Calu3 (cell line): ENCODE measurements around the gene PKMYT1. TPM values are rescaled to one million over a fixed set of nuclear protein-coding genes. Genes with fewer than 3 reads are reported as not detected.

Experiments
- BruUV-seq: library from RNA; stranded (reverse); fragments of 400-500 nt; replicated peaks from 2 replicates; lab custom pipeline; 2021; lab: Mats Ljungman, UMichigan
- CTCF ChIA-PET: fragments of 300-600 bp; sonication (Branson Sonifier 250); formaldehyde crosslinking; loops from one replicate; lab custom pipeline; 2022; ENCODE audit warnings: antibody characterized with exemption; lab: Charles Lee
- DNase-seq: peaks from one replicate; pipeline ENCODE4 v3.0.0; 2022
- H3K27ac Mint-ChIP-seq: one replicate; pipeline ENCODE4 v1.8.0; 2022; ENCODE audit warnings: mixed read lengths; ENCODE audit not compliant: unreplicated experiment
- H3K27me3 Mint-ChIP-seq: one replicate; pipeline ENCODE4 v1.8.0; 2022; ENCODE audit warnings: mixed read lengths; ENCODE audit not compliant: unreplicated experiment
- H3K36me3 Mint-ChIP-seq: one replicate; pipeline ENCODE4 v1.8.0; 2022; ENCODE audit warnings: mild to moderate bottlenecking, moderate library complexity, mixed read lengths; ENCODE audit not compliant: insufficient read depth, unreplicated experiment
- H3K4me1 Mint-ChIP-seq: one replicate; pipeline ENCODE4 v1.8.0; 2022; ENCODE audit warnings: mild to moderate bottlenecking, low read depth, mixed read lengths; ENCODE audit not compliant: unreplicated experiment
- H3K4me3 Mint-ChIP-seq: one replicate; pipeline ENCODE4 v1.8.0; 2022; ENCODE audit warnings: mild to moderate bottlenecking, low read depth, moderate library complexity, mixed read lengths; ENCODE audit not compliant: unreplicated experiment
- H3K9me3 Mint-ChIP-seq: one replicate; pipeline ENCODE4 v1.8.0; 2022; ENCODE audit warnings: low read depth, mixed read lengths; ENCODE audit not compliant: unreplicated experiment
- CTCF ChIP-seq: fragments of 200-600 bp; IDR thresholded peaks from one replicate; pipeline ENCODE4 v1.8.0; 2022; ENCODE audit warnings: antibody characterized with exemption; ENCODE audit not compliant: unreplicated experiment
- intact Hi-C: fragments of 100-400 bp; cut with micrococcal nuclease; formaldehyde crosslinking; loops from one replicate; pipeline ENCODE4 v1.10.0; 2022; ENCODE audit not compliant: unreplicated experiment
- total RNA-seq: library from RNA; stranded (reverse); gene quantifications from 2 replicates; pipeline ENCODE4 v1.2.3, GENCODE V29; 2022

Gene PKMYT1
- total RNA-seq, 1 experiment from 2014 or later = 107 TPM

DNA sequence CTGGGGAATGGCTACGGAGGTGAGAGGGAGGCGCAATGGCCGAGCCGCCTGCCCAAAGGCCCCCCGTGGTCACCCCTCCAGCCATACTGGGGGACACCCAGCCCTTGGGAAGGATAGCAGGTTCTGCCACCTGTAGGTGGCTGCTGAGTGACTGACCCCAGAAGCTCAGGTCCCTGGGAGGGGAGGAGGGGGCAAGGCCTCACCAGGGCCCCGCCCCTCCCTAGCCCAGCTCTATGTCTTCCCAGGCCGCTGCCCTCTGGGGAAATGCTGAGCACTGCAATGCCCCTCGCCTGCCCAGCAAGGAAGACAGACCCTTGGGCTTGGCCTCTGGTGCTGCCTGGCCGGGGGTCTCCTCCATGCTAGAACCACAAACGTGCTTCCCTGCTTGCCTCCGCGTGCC is 21.1 kb upstream of the PKMYT1 start:
- peaks cover 63% of the 10 kb centered on the region for H3K36me3 Mint-ChIP-seq
- H3K27me3 Mint-ChIP-seq = no peaks in the 10 kb centered on the region
- no TSS peak for BruUV-seq
- no peak overlapping the region for H3K27ac Mint-ChIP-seq
- DNase-seq = no peak
- intact Hi-C loops = no loop called here
- CTCF ChIA-PET = no interaction called here
- H3K4me1 Mint-ChIP-seq = peaks cover 17% of the 10 kb centered on the region
- no peak for TF ChIP-seq CTCF
- no peaks in the 10 kb centered on the region for H3K9me3 Mint-ChIP-seq
- H3K4me3 Mint-ChIP-seq = no peak overlapping the region

GRCh38 chr16:3000540-3000939 is 20.3 kb upstream of the PKMYT1 start:
- Mint-ChIP-seq H3K4me1 (peaks cover 11% of the 10 kb centered on the region), H3K36me3 (peaks cover 56% of the 10 kb centered on the region), H3K27me3 (no peaks in the 10 kb centered on the region), H3K27ac (no peak overlapping the region), H3K4me3 (peak overlapping the region; percentile 4), H3K9me3 (no peaks in the 10 kb centered on the region)
- DNase-seq = no peak
- TF ChIP-seq CTCF = no peak
- intact Hi-C loops = no loop called here
- BruUV-seq = no TSS peak
- CTCF ChIA-PET = interaction anchor here (1.4 kb wide), 1 partner anchor 31 kb away, joined by 3 read pairs; no protein-coding TSS in a partner anchor

DNA sequence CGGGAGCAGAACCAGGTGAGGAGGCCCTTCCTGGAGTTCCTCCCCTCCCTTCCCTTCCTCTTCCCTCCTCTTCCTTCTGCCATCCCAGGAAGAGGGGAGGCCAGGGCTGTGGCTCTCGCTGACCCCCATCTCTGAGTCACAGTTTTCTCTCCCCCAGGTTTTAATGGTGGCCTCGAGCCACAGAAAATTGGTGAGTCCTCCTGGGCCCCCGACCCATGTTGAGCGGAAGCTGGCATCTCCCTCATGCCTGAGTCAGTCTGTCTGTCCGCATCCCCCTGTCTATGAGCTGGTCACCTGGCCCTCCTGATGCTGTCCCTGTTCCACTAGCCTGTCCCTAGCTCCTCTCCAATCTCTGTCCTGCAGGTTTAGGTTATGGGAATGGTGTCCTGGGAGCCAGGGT is 19.7 kb upstream of the PKMYT1 start:
- intact Hi-C loops = no loop called here
- no peak overlapping the region for H3K27ac Mint-ChIP-seq
- CTCF ChIA-PET = interaction anchor here (1.4 kb wide), 1 partner anchor 32 kb away, joined by 3 read pairs; no protein-coding TSS in a partner anchor

GRCh38 chr16:2996298-2996697 is 16.1 kb upstream of the PKMYT1 start:
- no peak for DNase-seq
- intact Hi-C loops = no loop called here
- no peak overlapping the region for H3K4me3 Mint-ChIP-seq

More for the DNA sequence above, 19.7 kb upstream of the PKMYT1 start:
- H3K4me1 Mint-ChIP-seq = peaks cover 11% of the 10 kb centered on the region
- H3K9me3 Mint-ChIP-seq = no peaks in the 10 kb centered on the region
- peaks cover 50% of the 10 kb centered on the region for H3K36me3 Mint-ChIP-seq
- BruUV-seq = no TSS peak
- no peak overlapping the region for H3K4me3 Mint-ChIP-seq
- no peak for TF ChIP-seq CTCF
- DNase-seq = no peak
- no peaks in the 10 kb centered on the region for H3K27me3 Mint-ChIP-seq

More at GRCh38 chr16:2996298-2996697, 16.1 kb upstream of the PKMYT1 start:
- Mint-ChIP-seq H3K27me3 (no peaks in the 10 kb centered on the region), H3K9me3 (no peaks in the 10 kb centered on the region), H3K36me3 (peaks cover 38% of the 10 kb centered on the region), H3K27ac (no peak overlapping the region), H3K4me1 (peaks cover 19% of the 10 kb centered on the region)
- CTCF ChIA-PET = no interaction called here
- BruUV-seq = no TSS peak
- no peak for TF ChIP-seq CTCF
